ENCODE measurements around the gene SFRP2.

GRCh38 chr4:153773236-153773690 is 15.6 kb downstream of the SFRP2 start:
- TF ChIP-seq, protein P1, sequence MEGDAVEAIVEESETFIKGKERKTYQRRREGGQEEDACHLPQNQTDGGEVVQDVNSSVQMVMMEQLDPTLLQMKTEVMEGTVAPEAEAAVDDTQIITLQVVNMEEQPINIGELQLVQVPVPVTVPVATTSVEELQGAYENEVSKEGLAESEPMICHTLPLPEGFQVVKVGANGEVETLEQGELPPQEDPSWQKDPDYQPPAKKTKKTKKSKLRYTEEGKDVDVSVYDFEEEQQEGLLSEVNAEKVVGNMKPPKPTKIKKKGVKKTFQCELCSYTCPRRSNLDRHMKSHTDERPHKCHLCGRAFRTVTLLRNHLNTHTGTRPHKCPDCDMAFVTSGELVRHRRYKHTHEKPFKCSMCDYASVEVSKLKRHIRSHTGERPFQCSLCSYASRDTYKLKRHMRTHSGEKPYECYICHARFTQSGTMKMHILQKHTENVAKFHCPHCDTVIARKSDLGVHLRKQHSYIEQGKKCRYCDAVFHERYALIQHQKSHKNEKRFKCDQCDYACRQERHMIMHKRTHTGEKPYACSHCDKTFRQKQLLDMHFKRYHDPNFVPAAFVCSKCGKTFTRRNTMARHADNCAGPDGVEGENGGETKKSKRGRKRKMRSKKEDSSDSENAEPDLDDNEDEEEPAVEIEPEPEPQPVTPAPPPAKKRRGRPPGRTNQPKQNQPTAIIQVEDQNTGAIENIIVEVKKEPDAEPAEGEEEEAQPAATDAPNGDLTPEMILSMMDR (IDR thresholded peaks at IDR 0.05) = no peak
- no peak for TF ChIP-seq POLR2AphosphoS5 (IDR thresholded peaks at IDR 0.05; ENCODE audit: insufficient read depth in 1 of 2, low read depth in 1 of 2)
- TF ChIP-seq POLR2A (IDR thresholded peaks at IDR 0.05) = no peak
